IPS-15b (cell line): ENCODE results near the gene GABRB1.

ENCODE experiments used
- H3K27me3 ChIP-seq: one replicate; pipeline ENCODE4 v1.6.1; 2013; ENCODE audit warnings: low read length; ENCODE audit not compliant: control insufficient read depth, insufficient read depth
- H3K36me3 ChIP-seq: one replicate; pipeline ENCODE4 v1.6.1; 2013; ENCODE audit warnings: low read length; ENCODE audit not compliant: control insufficient read depth, insufficient read depth
- H3K4me1 ChIP-seq: one replicate; pipeline ENCODE4 v1.6.1; 2013; ENCODE audit warnings: mild to moderate bottlenecking, low read length; ENCODE audit not compliant: control insufficient read depth, insufficient read depth
- H3K4me3 ChIP-seq: one replicate; pipeline ENCODE4 v1.5.1; 2013; ENCODE audit warnings: low read depth, low read length
- H3K9ac ChIP-seq: one replicate; pipeline ENCODE4 v1.6.1; 2013; ENCODE audit warnings: low read depth, mild to moderate bottlenecking, low read length
- H3K9me3 ChIP-seq: one replicate; pipeline ENCODE4 v1.6.1; 2013; ENCODE audit warnings: mild to moderate bottlenecking, low read length; ENCODE audit not compliant: control insufficient read depth, insufficient read depth

GABRB1 gene

GRCh38 chr4:47193179-47193578, 161.8 kb downstream of the GABRB1 start:
- no peak overlapping the region for H3K9ac ChIP-seq
- no peaks in the 10 kb centered on the region for H3K4me1 ChIP-seq
- no peaks in the 10 kb centered on the region for H3K27me3 ChIP-seq
- H3K4me3 ChIP-seq: no peak overlapping the region
- H3K36me3 ChIP-seq: no peaks in the 10 kb centered on the region
- no peaks in the 10 kb centered on the region for H3K9me3 ChIP-seq

- Histone ChIP-seq H3K4me3 (no peak overlapping the region), H3K4me1 (no peaks in the 10 kb centered on the region), H3K27me3 (no peaks in the 10 kb centered on the region), H3K9ac (no peak overlapping the region), H3K9me3 (no peaks in the 10 kb centered on the region), H3K36me3 (no peaks in the 10 kb centered on the region)
These were observed 162.8 kb downstream of the GABRB1 start for GRCh38 chr4:47194036-47194737.

- Histone ChIP-seq H3K27me3 (no peaks in the 10 kb centered on the region), H3K9me3 (no peaks in the 10 kb centered on the region), H3K4me1 (no peaks in the 10 kb centered on the region), H3K36me3 (no peaks in the 10 kb centered on the region), H3K9ac (no peak overlapping the region), H3K4me3 (no peak overlapping the region)
These were observed 164.3 kb downstream of the GABRB1 start for GRCh38 chr4:47195706-47196105.

- H3K4me3 ChIP-seq: no peak overlapping the region
- no peaks in the 10 kb centered on the region for H3K9me3 ChIP-seq
- H3K4me1 ChIP-seq: no peaks in the 10 kb centered on the region
- no peaks in the 10 kb centered on the region for H3K27me3 ChIP-seq
- no peaks in the 10 kb centered on the region for H3K36me3 ChIP-seq
- H3K9ac ChIP-seq: no peak overlapping the region
These were observed 167.4 kb downstream of the GABRB1 start for GRCh38 chr4:47198791-47199190.

GRCh38 chr4:47203593-47203992, 172.2 kb downstream of the GABRB1 start:
- Histone ChIP-seq H3K4me3 (no peak overlapping the region), H3K4me1 (peaks cover 4% of the 10 kb centered on the region)

GRCh38 chr4:47207555-47207954, 176.2 kb downstream of the GABRB1 start:
- Histone ChIP-seq H3K27me3 (no peaks in the 10 kb centered on the region), H3K36me3 (no peaks in the 10 kb centered on the region), H3K9ac (no peak overlapping the region)

More at GRCh38 chr4:47203593-47203992, 172.2 kb downstream of the GABRB1 start:
- Histone ChIP-seq H3K27me3 (no peaks in the 10 kb centered on the region), H3K9ac (no peak overlapping the region), H3K9me3 (no peaks in the 10 kb centered on the region), H3K36me3 (no peaks in the 10 kb centered on the region)

GRCh38 chr4:47209833-47210232, 178.5 kb downstream of the GABRB1 start:
- no peaks in the 10 kb centered on the region for H3K27me3 ChIP-seq
- H3K4me1 ChIP-seq: peaks cover 4% of the 10 kb centered on the region
- no peaks in the 10 kb centered on the region for H3K36me3 ChIP-seq
- no peak overlapping the region for H3K9ac ChIP-seq
- no peak overlapping the region for H3K4me3 ChIP-seq
- no peaks in the 10 kb centered on the region for H3K9me3 ChIP-seq

More at GRCh38 chr4:47207555-47207954, 176.2 kb downstream of the GABRB1 start:
- Histone ChIP-seq H3K4me3 (no peak overlapping the region), H3K4me1 (peaks cover 4% of the 10 kb centered on the region), H3K9me3 (no peaks in the 10 kb centered on the region)

GRCh38 chr4:47210828-47211227, 179.5 kb downstream of the GABRB1 start:
- no peaks in the 10 kb centered on the region for H3K36me3 ChIP-seq
- H3K4me3 ChIP-seq: no peak overlapping the region
- peaks cover 4% of the 10 kb centered on the region for H3K4me1 ChIP-seq
- no peaks in the 10 kb centered on the region for H3K27me3 ChIP-seq
- H3K9ac ChIP-seq: no peak overlapping the region
- H3K9me3 ChIP-seq: no peaks in the 10 kb centered on the region

GRCh38 chr4:47213106-47213505, 181.7 kb downstream of the GABRB1 start:
- H3K27me3 ChIP-seq: no peaks in the 10 kb centered on the region
- H3K36me3 ChIP-seq: no peaks in the 10 kb centered on the region
- H3K9ac ChIP-seq: no peak overlapping the region
- no peak overlapping the region for H3K4me3 ChIP-seq
- H3K4me1 ChIP-seq: no peaks in the 10 kb centered on the region
- H3K9me3 ChIP-seq: no peaks in the 10 kb centered on the region

- H3K9me3 ChIP-seq: no peaks in the 10 kb centered on the region
- H3K9ac ChIP-seq: no peak overlapping the region
- H3K36me3 ChIP-seq: no peaks in the 10 kb centered on the region
- no peak overlapping the region for H3K4me3 ChIP-seq
- H3K4me1 ChIP-seq: no peaks in the 10 kb centered on the region
- H3K27me3 ChIP-seq: no peaks in the 10 kb centered on the region
These were observed 182.2 kb downstream of the GABRB1 start for GRCh38 chr4:47213539-47213938.

GRCh38 chr4:47213971-47214370, 182.6 kb downstream of the GABRB1 start:
- Histone ChIP-seq H3K9me3 (no peaks in the 10 kb centered on the region), H3K36me3 (no peaks in the 10 kb centered on the region), H3K27me3 (no peaks in the 10 kb centered on the region), H3K4me3 (no peak overlapping the region), H3K9ac (no peak overlapping the region), H3K4me1 (no peaks in the 10 kb centered on the region)

- H3K4me3 ChIP-seq: no peak overlapping the region
- H3K4me1 ChIP-seq: no peaks in the 10 kb centered on the region
- H3K27me3 ChIP-seq: no peaks in the 10 kb centered on the region
- no peak overlapping the region for H3K9ac ChIP-seq
- no peaks in the 10 kb centered on the region for H3K36me3 ChIP-seq
- no peaks in the 10 kb centered on the region for H3K9me3 ChIP-seq
These were observed 184.4 kb downstream of the GABRB1 start for GRCh38 chr4:47215759-47216158.
